Cardiac fibroblast (primary cell): Measurements from ENCODE around the gene PPP1R14C.

Experiments used
- DNase-seq, 2 donors: peaks; one replicate each; pipeline versions ENCODE4 v3.0.0 to v3.0.0-alpha.2; 2010; ENCODE audit warnings: low read depth in 2 of 2
- H3K4me3 ChIP-seq, 2 donors: replicated peaks in 1 of 2; 1 replicate in 1 of 2; 2 replicates in 1 of 2; pipeline ENCODE4 v1.5.1; 2011; ENCODE audit warnings: low read depth in 2 of 2, low read length in 2 of 2, mild to moderate bottlenecking in 2 of 2, moderate library complexity in 1 of 2
- CTCF ChIP-seq: IDR thresholded peaks from one replicate; pipeline ENCODE4 v1.5.1; 2011; ENCODE audit warnings: low read depth, mild to moderate bottlenecking, low read length, inconsistent platforms

Gene PPP1R14C

DNA sequence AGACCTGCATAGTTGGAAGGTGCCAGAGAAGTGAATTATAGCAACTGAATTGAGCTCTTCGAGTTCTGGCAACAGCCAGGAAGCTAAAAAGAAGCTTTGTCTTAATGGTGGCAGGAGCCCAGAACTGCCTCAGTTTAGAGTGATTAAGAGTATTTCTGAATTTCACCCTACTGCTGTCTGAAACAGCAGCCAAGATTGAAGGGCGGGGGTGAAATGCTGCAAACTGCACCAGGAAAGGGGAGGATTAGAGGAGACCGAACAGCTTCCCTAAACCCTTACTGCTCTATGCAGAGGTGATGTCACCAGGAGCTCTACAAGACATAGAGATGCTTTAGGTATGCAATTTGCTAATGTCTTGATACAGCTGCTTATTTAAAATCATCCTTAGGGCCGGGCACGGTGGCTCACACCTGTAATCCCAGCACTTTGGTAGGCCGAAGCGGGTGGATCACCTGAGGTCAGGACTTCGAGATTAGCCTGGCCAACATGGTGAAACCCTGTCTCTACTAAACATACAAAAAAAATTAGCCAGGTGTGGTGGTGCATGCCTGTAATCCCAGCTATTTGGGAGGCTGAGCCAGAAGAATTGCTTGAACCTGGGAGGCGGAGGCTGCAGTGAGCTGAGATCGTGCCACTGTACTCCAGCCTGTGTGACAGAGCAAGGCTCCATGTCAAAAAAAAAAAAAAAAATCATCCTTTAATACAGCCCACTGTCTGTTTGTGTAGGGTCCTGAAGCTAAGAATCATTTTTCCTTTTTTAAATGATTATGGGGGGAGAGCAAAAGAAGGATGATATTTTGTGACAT, 134.3 kb downstream of the PPP1R14C start:
- no peak overlapping the region for H3K4me3 ChIP-seq
- TF ChIP-seq CTCF, result no peak
- DNase-seq, result no peak

GRCh38 chr6:150279533-150279932, 136.7 kb downstream of the PPP1R14C start:
- TF ChIP-seq CTCF, result no peak
- no peak overlapping the region for H3K4me3 ChIP-seq
- no peak for DNase-seq

DNA sequence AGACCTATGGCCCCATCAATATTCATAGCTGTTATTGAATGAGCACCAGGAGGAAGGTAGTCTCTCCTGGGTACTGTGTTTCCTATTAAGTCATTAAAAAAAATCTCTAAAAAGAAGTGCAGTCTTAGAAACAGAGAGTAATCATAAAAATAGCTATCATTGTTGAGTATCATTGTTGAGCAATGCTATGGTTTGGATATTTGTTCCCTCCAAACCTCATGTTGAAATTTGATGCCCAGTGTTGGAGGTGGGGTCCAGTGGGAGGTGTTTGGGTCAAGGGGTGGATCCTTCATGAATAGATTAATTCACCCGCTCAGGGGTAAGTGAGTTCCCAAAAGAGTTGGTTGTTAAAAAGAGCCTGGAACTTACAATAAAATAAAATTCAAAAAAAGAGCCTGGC, 137.9 kb downstream of the PPP1R14C start:
- DNase-seq, result no peak
- no peak for TF ChIP-seq CTCF
- no peak overlapping the region for H3K4me3 ChIP-seq

GRCh38 chr6:150281767-150282166, 138.9 kb downstream of the PPP1R14C start:
- DNase-seq, result no peak
- no peak for TF ChIP-seq CTCF

DNA sequence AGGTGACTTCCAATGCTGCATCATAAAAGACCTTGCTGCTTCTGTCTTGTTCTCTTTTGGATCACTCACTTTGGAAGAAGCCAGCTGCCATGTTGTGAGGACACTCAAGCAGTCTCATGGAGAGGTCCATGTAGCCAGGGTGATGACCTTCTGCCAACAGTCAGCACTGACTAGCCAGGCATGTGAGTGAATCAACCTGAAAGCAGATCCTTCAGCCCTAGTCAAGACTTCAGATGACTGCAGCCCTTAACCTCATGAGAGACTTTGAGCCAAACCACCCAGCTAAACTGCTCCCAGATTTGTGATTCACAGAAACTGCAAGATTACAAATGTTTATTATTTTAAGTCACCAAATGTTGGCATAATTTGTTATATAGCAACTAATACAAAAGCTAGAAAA, 140.0 kb downstream of the PPP1R14C start:
- DNase-seq, result peak in 1 of 2 donors; percentile 38
- TF ChIP-seq CTCF, result no peak
- H3K4me3 ChIP-seq, result no peak overlapping the region

More at GRCh38 chr6:150281767-150282166, 138.9 kb downstream of the PPP1R14C start:
- no peak overlapping the region for H3K4me3 ChIP-seq

GRCh38 chr6:150286460-150286859, 143.6 kb downstream of the PPP1R14C start:
- no peak for TF ChIP-seq CTCF
- no peak overlapping the region for H3K4me3 ChIP-seq

More at GRCh38 chr6:150286460-150286859, 143.6 kb downstream of the PPP1R14C start:
- no peak for DNase-seq
